ENCODE results near the gene SPPL2B.

Gene SPPL2B

DNA sequence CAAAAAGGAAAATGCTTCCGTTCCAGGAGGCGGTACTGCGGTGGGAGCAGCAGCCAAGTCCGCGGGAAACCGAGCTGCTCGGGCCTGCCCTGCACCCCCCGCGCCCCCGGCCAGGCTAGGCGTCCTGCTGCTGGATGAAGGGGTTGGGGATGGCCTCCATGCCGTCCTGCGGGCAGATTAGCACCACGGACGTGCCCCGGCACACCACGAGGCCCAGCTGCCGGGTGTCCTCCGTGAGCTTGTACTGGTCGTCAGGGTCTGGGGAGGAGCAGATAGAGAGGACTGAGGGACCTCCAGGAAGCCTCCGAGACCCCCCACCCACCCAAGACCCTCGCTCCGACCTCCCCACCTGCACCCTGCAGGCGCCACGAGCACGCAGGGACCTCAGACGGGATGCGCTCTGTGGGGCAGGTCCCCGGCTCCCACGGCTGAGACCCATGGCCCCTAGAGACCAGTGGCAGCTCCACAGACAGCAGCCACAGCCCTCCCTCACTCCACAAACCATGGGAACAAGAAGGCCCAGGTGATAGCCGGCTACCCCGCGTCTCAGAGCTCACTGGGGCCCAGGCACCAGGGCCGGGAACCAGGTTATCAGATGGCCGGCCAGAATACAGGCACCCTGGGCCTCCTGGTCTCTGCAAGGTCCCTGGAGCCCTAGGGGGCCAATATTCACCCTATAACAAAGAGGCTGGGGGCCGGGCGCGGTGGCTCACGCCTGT, 6.8 kb upstream of the SPPL2B start:
- TF ChIP-seq, protein P1, sequence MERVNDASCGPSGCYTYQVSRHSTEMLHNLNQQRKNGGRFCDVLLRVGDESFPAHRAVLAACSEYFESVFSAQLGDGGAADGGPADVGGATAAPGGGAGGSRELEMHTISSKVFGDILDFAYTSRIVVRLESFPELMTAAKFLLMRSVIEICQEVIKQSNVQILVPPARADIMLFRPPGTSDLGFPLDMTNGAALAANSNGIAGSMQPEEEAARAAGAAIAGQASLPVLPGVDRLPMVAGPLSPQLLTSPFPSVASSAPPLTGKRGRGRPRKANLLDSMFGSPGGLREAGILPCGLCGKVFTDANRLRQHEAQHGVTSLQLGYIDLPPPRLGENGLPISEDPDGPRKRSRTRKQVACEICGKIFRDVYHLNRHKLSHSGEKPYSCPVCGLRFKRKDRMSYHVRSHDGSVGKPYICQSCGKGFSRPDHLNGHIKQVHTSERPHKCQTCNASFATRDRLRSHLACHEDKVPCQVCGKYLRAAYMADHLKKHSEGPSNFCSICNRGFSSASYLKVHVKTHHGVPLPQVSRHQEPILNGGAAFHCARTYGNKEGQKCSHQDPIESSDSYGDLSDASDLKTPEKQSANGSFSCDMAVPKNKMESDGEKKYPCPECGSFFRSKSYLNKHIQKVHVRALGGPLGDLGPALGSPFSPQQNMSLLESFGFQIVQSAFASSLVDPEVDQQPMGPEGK (CRISPR knock-in tag; IDR thresholded peaks at IDR 0.05; ENCODE audit: borderline replicate concordance) = no peak
- TF ChIP-seq CREB5 (CRISPR knock-in tag; IDR thresholded peaks at IDR 0.05; ENCODE audit: low read depth) (no peak), GLIS3 (CRISPR knock-in tag; IDR thresholded peaks at IDR 0.05) (no peak), OSR1 (CRISPR knock-in tag; IDR thresholded peaks at IDR 0.05) (no peak), ZFP30 (CRISPR knock-in tag; IDR thresholded peaks at IDR 0.05) (no peak), ZC3H10 (CRISPR knock-in tag; IDR thresholded peaks at IDR 0.05) (no peak), ZNF70 (CRISPR knock-in tag; IDR thresholded peaks at IDR 0.05) (no peak), TOX (CRISPR knock-in tag; IDR thresholded peaks at IDR 0.05; ENCODE audit: borderline replicate concordance) (no peak), SNAI2 (CRISPR knock-in tag; IDR thresholded peaks at IDR 0.05) (no peak)
- TF ChIP-seq, protein P2, sequence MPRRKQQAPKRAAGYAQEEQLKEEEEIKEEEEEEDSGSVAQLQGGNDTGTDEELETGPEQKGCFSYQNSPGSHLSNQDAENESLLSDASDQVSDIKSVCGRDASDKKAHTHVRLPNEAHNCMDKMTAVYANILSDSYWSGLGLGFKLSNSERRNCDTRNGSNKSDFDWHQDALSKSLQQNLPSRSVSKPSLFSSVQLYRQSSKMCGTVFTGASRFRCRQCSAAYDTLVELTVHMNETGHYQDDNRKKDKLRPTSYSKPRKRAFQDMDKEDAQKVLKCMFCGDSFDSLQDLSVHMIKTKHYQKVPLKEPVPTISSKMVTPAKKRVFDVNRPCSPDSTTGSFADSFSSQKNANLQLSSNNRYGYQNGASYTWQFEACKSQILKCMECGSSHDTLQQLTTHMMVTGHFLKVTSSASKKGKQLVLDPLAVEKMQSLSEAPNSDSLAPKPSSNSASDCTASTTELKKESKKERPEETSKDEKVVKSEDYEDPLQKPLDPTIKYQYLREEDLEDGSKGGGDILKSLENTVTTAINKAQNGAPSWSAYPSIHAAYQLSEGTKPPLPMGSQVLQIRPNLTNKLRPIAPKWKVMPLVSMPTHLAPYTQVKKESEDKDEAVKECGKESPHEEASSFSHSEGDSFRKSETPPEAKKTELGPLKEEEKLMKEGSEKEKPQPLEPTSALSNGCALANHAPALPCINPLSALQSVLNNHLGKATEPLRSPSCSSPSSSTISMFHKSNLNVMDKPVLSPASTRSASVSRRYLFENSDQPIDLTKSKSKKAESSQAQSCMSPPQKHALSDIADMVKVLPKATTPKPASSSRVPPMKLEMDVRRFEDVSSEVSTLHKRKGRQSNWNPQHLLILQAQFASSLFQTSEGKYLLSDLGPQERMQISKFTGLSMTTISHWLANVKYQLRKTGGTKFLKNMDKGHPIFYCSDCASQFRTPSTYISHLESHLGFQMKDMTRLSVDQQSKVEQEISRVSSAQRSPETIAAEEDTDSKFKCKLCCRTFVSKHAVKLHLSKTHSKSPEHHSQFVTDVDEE (CRISPR knock-in tag; IDR thresholded peaks at IDR 0.05) = no peak
- TF ChIP-seq, protein P3, sequence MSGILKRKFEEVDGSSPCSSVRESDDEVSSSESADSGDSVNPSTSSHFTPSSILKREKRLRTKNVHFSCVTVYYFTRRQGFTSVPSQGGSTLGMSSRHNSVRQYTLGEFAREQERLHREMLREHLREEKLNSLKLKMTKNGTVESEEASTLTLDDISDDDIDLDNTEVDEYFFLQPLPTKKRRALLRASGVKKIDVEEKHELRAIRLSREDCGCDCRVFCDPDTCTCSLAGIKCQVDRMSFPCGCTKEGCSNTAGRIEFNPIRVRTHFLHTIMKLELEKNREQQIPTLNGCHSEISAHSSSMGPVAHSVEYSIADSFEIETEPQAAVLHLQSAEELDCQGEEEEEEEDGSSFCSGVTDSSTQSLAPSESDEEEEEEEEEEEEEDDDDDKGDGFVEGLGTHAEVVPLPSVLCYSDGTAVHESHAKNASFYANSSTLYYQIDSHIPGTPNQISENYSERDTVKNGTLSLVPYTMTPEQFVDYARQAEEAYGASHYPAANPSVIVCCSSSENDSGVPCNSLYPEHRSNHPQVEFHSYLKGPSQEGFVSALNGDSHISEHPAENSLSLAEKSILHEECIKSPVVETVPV (CRISPR knock-in tag; IDR thresholded peaks at IDR 0.05) = no peak
- ATAC-seq = no peak

DNA sequence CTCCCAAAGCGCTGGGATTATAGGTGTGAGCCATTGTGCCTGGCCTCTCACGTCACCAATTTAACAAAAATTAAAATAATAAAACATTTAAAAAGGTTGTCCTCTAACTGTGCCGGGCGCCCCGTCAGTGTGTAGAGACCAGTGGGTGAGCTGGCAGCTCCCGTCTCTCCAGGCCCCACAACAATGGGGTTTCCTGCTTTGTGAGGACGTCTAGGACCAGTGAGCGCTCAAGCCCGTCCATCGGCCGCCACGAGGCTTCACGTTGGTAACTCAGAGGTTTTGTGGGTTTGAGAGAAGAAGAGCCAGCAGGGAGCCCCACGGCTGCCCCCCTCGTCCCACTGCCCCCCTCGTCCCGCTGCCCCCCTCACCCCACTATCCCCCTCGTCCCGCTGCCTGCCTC, 4.8 kb upstream of the SPPL2B start:
- no peak for TF ChIP-seq ARNTL (CRISPR knock-in tag; IDR thresholded peaks at IDR 0.05; ENCODE audit: borderline replicate concordance, low read depth)
- TF ChIP-seq PPARA (CRISPR knock-in tag; IDR thresholded peaks at IDR 0.05; ENCODE audit: borderline replicate concordance) = no peak
- TF ChIP-seq BACH2 (CRISPR knock-in tag; IDR thresholded peaks at IDR 0.05; ENCODE audit: borderline replicate concordance) = no peak
- no peak for TF ChIP-seq OSR1 (CRISPR knock-in tag; IDR thresholded peaks at IDR 0.05)
- TF ChIP-seq TOX (CRISPR knock-in tag; IDR thresholded peaks at IDR 0.05; ENCODE audit: borderline replicate concordance) = no peak
- TF ChIP-seq RARB (CRISPR knock-in tag; IDR thresholded peaks at IDR 0.05) = no peak
- no peak for ATAC-seq

DNA sequence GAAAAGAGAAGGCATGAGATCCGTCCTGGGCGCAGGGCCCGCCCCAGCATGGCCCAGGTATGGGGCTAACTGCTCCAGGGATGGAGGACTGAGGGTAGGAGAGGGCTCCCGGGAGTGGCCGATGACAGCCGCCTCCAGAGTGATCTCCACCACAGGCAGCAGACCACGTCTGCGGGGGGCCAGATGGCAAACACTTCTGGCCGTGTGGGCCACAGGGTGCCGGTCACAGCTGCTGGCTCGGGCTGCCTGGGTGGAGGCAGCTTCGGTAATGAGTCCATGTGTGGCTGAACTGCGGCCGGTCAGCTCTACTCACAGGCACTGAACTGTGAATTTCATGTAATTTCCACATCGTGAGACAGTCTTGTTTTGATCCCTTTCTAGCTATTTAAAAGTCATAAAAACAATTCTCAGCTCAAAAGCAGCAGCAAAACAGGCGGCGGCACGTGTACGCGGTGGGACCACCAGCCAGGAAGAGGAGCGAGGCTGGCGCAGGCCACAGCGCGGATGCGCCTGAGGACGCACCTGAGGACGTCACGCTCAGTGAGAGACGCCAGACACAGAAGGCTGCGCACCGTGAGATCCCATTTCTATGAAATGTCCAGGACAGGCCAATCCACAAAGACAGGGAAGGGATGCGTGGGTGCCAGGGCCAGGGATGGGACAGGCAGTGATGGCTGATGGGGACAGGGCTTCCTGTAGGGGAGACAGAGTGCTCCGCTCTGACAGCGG, 4.1 kb upstream of the SPPL2B start:
- TF ChIP-seq CREB5 (CRISPR knock-in tag; IDR thresholded peaks at IDR 0.05; ENCODE audit: low read depth) (no peak), POU6F1 (CRISPR knock-in tag; IDR thresholded peaks at IDR 0.05; ENCODE audit: borderline replicate concordance, low read depth) (no peak), BACH2 (CRISPR knock-in tag; IDR thresholded peaks at IDR 0.05; ENCODE audit: borderline replicate concordance) (no peak), GLIS3 (CRISPR knock-in tag; IDR thresholded peaks at IDR 0.05) (no peak)
- ATAC-seq = no peak

Measured in SK-N-SH treated with all-trans-retinoic acid at 6 μM for 48 hours (cell line).